ENCODE data around the gene KIRREL3. TPM values are rescaled to one million over a fixed set of nuclear protein-coding genes. Genes with fewer than 3 reads are reported as not detected.

KIRREL3 gene
- total RNA-seq, 1 donor from 2014 or later, result 29.3 TPM

- DNase-seq, result no peak
Observed at GRCh38 chr11:126461996-126462395, 538.6 kb downstream of the KIRREL3 start.

GRCh38 chr11:126461096-126461440 is 539.5 kb downstream of the KIRREL3 start:
- DNase-seq, result no peak

GRCh38 chr11:126460417-126461095 is 540.0 kb downstream of the KIRREL3 start:
- DNase-seq, result no peak

GRCh38 chr11:126459691-126460281 is 540.8 kb downstream of the KIRREL3 start:
- peak; percentile 39 for DNase-seq

GRCh38 chr11:126457817-126458216 is 542.8 kb downstream of the KIRREL3 start:
- no peak for DNase-seq

- DNase-seq, result no peak
Observed at GRCh38 chr11:126456783-126457542, 543.6 kb downstream of the KIRREL3 start.

GRCh38 chr11:126456089-126456488 is 544.5 kb downstream of the KIRREL3 start:
- DNase-seq, result no peak

GRCh38 chr11:126452241-126453101 is 548.1 kb downstream of the KIRREL3 start:
- DNase-seq, result no peak

GRCh38 chr11:126451211-126451802 is 549.3 kb downstream of the KIRREL3 start:
- no peak for DNase-seq

GRCh38 chr11:126450806-126451205 is 549.8 kb downstream of the KIRREL3 start:
- no peak for DNase-seq

- no peak for DNase-seq
Observed at GRCh38 chr11:126450198-126450597, 550.4 kb downstream of the KIRREL3 start.

- DNase-seq, result no peak
Observed at GRCh38 chr11:126446581-126446980, 554.0 kb downstream of the KIRREL3 start.

GRCh38 chr11:126444072-126444471 is 556.5 kb downstream of the KIRREL3 start:
- no peak for DNase-seq

GRCh38 chr11:126443120-126443519 is 557.5 kb downstream of the KIRREL3 start:
- DNase-seq, result peak; percentile 23

GRCh38 chr11:126440792-126441514 is 559.6 kb downstream of the KIRREL3 start:
- peak; percentile 70 for DNase-seq

GRCh38 chr11:126440276-126440675 is 560.3 kb downstream of the KIRREL3 start:
- DNase-seq, result no peak

- DNase-seq, result no peak
Observed at GRCh38 chr11:126438691-126439090, 561.9 kb downstream of the KIRREL3 start.

GRCh38 chr11:126438272-126438671 is 562.3 kb downstream of the KIRREL3 start:
- no peak for DNase-seq

- no peak for DNase-seq
Observed at GRCh38 chr11:126437731-126438130, 562.8 kb downstream of the KIRREL3 start.

GRCh38 chr11:126436209-126436755 is 564.3 kb downstream of the KIRREL3 start:
- no peak for DNase-seq

GRCh38 chr11:126434950-126435335 is 565.6 kb downstream of the KIRREL3 start:
- no peak for DNase-seq
